BLaER1 (cell line): Measurements from ENCODE around the gene CYB561A3.

Source experiments
- H3K27ac ChIP-seq: shearing (Covaris generic); formaldehyde crosslinking; 2 replicates; pipeline ENCODE4 v1.8.1; 2022
- H3K27me3 ChIP-seq: shearing (Covaris generic); formaldehyde crosslinking; 2 replicates; pipeline ENCODE4 v1.8.1; 2022
- H3K36me3 ChIP-seq: shearing (Covaris generic); formaldehyde crosslinking; 2 replicates; pipeline ENCODE4 v1.8.1; 2022
- H3K4me1 ChIP-seq: shearing (Covaris generic); formaldehyde crosslinking; 2 replicates; pipeline ENCODE4 v1.8.1; 2022
- H3K4me2 ChIP-seq: shearing (Covaris generic); formaldehyde crosslinking; 2 replicates; pipeline ENCODE4 v1.8.1; 2022
- H3K4me3 ChIP-seq: shearing (Covaris generic); formaldehyde crosslinking; 2 replicates; pipeline ENCODE4 v1.8.1; 2022
- H3K9ac ChIP-seq: shearing (Covaris generic); formaldehyde crosslinking; 2 replicates; pipeline ENCODE4 v1.8.1; 2022
- H3K9me3 ChIP-seq: shearing (Covaris generic); formaldehyde crosslinking; 2 replicates; pipeline ENCODE4 v1.8.1; 2022
- H4K20me1 ChIP-seq: shearing (Covaris generic); formaldehyde crosslinking; 2 replicates; pipeline ENCODE4 v1.8.1; 2022
- Cebpa-rat ChIP-seq: shearing (Covaris generic); IDR thresholded peaks from 2 replicates; pipeline ENCODE4 v1.8.1; 2022

The CYB561A3 gene

GRCh38 chr11:61347916-61348461 lies 13.7 kb downstream of the CYB561A3 start:
- Histone ChIP-seq H3K36me3 (peaks cover 95% of the 10 kb centered on the region), H3K4me1 (peaks cover 2% of the 10 kb centered on the region), H3K4me2 (no peak overlapping the region), H3K9me3 (no peaks in the 10 kb centered on the region), H3K4me3 (no peak overlapping the region), H4K20me1 (no peaks in the 10 kb centered on the region), H3K9ac (no peak overlapping the region), H3K27ac (no peak overlapping the region), H3K27me3 (no peaks in the 10 kb centered on the region)
- TF ChIP-seq Cebpa-rat = no peak

- Histone ChIP-seq H3K4me2 (no peak overlapping the region), H3K27me3 (no peaks in the 10 kb centered on the region), H3K9ac (no peak overlapping the region), H3K36me3 (peaks cover 96% of the 10 kb centered on the region), H4K20me1 (no peaks in the 10 kb centered on the region), H3K27ac (no peak overlapping the region), H3K4me3 (no peak overlapping the region), H3K9me3 (no peaks in the 10 kb centered on the region), H3K4me1 (no peaks in the 10 kb centered on the region)
- TF ChIP-seq Cebpa-rat = no peak
Observed at GRCh38 chr11:61345954-61346843, 15.5 kb downstream of the CYB561A3 start.

- Histone ChIP-seq H4K20me1 (no peaks in the 10 kb centered on the region), H3K27ac (no peak overlapping the region), H3K36me3 (peaks cover 93% of the 10 kb centered on the region), H3K9me3 (no peaks in the 10 kb centered on the region), H3K4me1 (no peaks in the 10 kb centered on the region), H3K9ac (no peak overlapping the region; the same call in 1 of the 2 replicates), H3K27me3 (no peaks in the 10 kb centered on the region), H3K4me3 (no peak overlapping the region), H3K4me2 (no peak overlapping the region)
- TF ChIP-seq Cebpa-rat = no peak
Observed at GRCh38 chr11:61345170-61345610, 16.5 kb downstream of the CYB561A3 start.

GRCh38 chr11:61343792-61344745 lies 17.6 kb downstream of the CYB561A3 start:
- Histone ChIP-seq H4K20me1 (no peaks in the 10 kb centered on the region), H3K9me3 (no peaks in the 10 kb centered on the region), H3K36me3 (peaks cover 88% of the 10 kb centered on the region), H3K4me2 (no peak overlapping the region), H3K9ac (no peak overlapping the region), H3K4me1 (no peaks in the 10 kb centered on the region), H3K27me3 (no peaks in the 10 kb centered on the region), H3K27ac (no peak overlapping the region), H3K4me3 (no peak overlapping the region)
- TF ChIP-seq Cebpa-rat = no peak

GRCh38 chr11:61342207-61342803 lies 19.4 kb downstream of the CYB561A3 start:
- H4K20me1 ChIP-seq = no peaks in the 10 kb centered on the region
- no peak overlapping the region for H3K9ac ChIP-seq
- no peak overlapping the region for H3K4me2 ChIP-seq
- no peaks in the 10 kb centered on the region for H3K27me3 ChIP-seq
- no peak overlapping the region for H3K27ac ChIP-seq
- H3K4me3 ChIP-seq = no peak overlapping the region
- no peaks in the 10 kb centered on the region for H3K9me3 ChIP-seq
- TF ChIP-seq Cebpa-rat = peak; percentile 34; the same call in 1 of the 2 replicates
- H3K36me3 ChIP-seq = peaks cover 83% of the 10 kb centered on the region
- H3K4me1 ChIP-seq = peaks cover 7% of the 10 kb centered on the region; the same call in 1 of the 2 replicates

- Histone ChIP-seq H3K27me3 (no peaks in the 10 kb centered on the region), H3K4me2 (no peak overlapping the region), H3K4me1 (peaks cover 10% of the 10 kb centered on the region), H3K27ac (no peak overlapping the region), H4K20me1 (no peaks in the 10 kb centered on the region), H3K9ac (no peak overlapping the region), H3K36me3 (peaks cover 77% of the 10 kb centered on the region), H3K9me3 (no peaks in the 10 kb centered on the region), H3K4me3 (no peak overlapping the region)
- no peak for TF ChIP-seq Cebpa-rat
Observed at GRCh38 chr11:61341706-61342105, 20.0 kb downstream of the CYB561A3 start.

GRCh38 chr11:61340979-61341378 lies 20.7 kb downstream of the CYB561A3 start:
- TF ChIP-seq Cebpa-rat = no peak
- Histone ChIP-seq H3K4me1 (peaks cover 17% of the 10 kb centered on the region), H3K27me3 (no peaks in the 10 kb centered on the region)

GRCh38 chr11:61339490-61339878 lies 22.2 kb downstream of the CYB561A3 start:
- Histone ChIP-seq H3K27ac (no peak overlapping the region), H3K4me1 (peaks cover 31% of the 10 kb centered on the region), H3K27me3 (no peaks in the 10 kb centered on the region), H3K9ac (no peak overlapping the region), H3K9me3 (no peaks in the 10 kb centered on the region), H3K4me3 (no peak overlapping the region), H3K36me3 (peaks cover 57% of the 10 kb centered on the region), H3K4me2 (no peak overlapping the region), H4K20me1 (no peaks in the 10 kb centered on the region)
- no peak for TF ChIP-seq Cebpa-rat

More at GRCh38 chr11:61340979-61341378, 20.7 kb downstream of the CYB561A3 start:
- Histone ChIP-seq H3K36me3 (peaks cover 70% of the 10 kb centered on the region), H3K4me2 (no peak overlapping the region), H3K9ac (no peak overlapping the region), H3K27ac (no peak overlapping the region), H3K4me3 (no peak overlapping the region), H3K9me3 (no peaks in the 10 kb centered on the region), H4K20me1 (no peaks in the 10 kb centered on the region)

- no peak for TF ChIP-seq Cebpa-rat
- H3K27ac ChIP-seq = no peak overlapping the region
- no peak overlapping the region for H3K4me3 ChIP-seq
- no peaks in the 10 kb centered on the region for H4K20me1 ChIP-seq
- H3K27me3 ChIP-seq = no peaks in the 10 kb centered on the region
- H3K4me1 ChIP-seq = peaks cover 36% of the 10 kb centered on the region
- H3K9me3 ChIP-seq = no peaks in the 10 kb centered on the region
- no peak overlapping the region for H3K9ac ChIP-seq
- peaks cover 52% of the 10 kb centered on the region for H3K36me3 ChIP-seq
- H3K4me2 ChIP-seq = no peak overlapping the region
Observed at GRCh38 chr11:61338783-61339489, 22.7 kb downstream of the CYB561A3 start.
